GM12872 (cell line): ENCODE data around the gene NRP1.

Experiments
- TF ChIP-seq, protein P1 (sequence below): IDR thresholded peaks from 3 replicates; pipeline ENCODE4 v1.5.1; 2011; ENCODE audit warnings: low read depth, mild to moderate bottlenecking, low read length, moderate library complexity; ENCODE audit not compliant: insufficient read depth

Gene NRP1

GRCh38 chr10:33227489-33227888, 107.0 kb downstream of the NRP1 start:
- TF ChIP-seq, protein P1, sequence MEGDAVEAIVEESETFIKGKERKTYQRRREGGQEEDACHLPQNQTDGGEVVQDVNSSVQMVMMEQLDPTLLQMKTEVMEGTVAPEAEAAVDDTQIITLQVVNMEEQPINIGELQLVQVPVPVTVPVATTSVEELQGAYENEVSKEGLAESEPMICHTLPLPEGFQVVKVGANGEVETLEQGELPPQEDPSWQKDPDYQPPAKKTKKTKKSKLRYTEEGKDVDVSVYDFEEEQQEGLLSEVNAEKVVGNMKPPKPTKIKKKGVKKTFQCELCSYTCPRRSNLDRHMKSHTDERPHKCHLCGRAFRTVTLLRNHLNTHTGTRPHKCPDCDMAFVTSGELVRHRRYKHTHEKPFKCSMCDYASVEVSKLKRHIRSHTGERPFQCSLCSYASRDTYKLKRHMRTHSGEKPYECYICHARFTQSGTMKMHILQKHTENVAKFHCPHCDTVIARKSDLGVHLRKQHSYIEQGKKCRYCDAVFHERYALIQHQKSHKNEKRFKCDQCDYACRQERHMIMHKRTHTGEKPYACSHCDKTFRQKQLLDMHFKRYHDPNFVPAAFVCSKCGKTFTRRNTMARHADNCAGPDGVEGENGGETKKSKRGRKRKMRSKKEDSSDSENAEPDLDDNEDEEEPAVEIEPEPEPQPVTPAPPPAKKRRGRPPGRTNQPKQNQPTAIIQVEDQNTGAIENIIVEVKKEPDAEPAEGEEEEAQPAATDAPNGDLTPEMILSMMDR = no peak

DNA sequence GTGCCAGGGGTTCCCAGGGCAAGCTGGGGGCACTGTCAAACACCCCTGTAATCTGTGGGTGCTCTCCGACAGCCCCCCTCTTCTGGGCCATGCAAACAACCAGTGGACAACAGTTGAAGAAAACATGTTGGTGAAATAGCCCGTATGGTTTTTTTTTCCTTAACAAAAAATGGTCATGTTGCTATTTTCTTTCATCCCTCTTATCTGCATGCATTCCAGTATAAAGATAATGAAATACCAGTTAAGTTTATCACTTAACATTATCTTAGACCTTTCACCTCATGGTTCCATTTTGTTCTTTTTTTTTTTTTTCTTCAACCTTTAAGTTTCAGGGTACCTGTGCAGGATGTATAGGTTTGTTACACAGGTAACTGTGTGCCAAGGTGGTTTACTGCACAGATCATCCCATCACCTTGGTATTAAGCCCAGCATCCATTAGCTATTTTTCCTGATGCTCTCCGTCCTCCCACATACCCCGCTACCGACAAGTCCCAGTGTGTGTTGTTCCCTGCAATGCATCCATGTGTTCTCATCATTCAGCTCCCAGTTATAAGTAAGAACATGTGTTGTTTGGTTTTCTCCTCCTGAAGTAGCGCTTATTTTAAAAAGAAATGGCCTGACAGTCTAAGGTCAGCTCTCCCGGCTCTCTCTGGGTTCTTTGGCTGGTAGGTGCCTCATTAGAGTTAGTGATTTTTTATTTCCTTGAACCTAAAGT, 110.1 kb downstream of the NRP1 start:
- TF ChIP-seq, protein P1 = no peak

DNA sequence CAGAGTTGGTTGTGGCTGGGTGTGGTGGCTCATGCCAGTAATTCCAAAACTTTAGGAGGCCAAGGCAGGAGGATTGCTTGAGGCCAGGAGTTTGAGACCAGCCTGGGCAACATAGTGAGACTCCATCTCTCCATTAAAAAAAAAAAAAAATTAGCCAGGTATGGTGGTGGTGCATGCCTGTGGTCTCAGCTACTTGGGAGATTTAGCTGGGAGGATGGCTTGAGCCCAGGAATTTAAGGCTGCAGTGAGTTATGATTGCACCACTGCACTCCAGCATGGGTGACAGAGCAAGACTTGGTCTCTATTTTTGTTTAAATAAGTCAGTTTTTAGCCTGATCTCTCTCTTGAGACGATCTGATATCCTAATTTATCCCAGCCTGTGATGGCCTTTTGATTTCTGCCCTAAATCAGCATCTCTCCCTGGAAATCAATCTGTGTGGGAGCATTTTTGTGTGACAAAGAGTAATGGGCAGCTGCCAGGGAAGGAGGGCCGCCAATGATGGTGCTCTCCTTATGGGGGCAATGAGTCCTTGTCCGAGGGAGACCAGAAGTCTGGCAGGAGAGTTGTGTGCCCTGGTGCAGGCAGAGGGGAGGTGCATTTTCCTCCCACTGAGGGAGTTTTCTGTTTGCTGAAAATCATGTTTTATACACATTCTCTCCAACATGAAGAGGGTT, 111.0 kb downstream of the NRP1 start:
- TF ChIP-seq, protein P1 = no peak

- TF ChIP-seq, protein P1 = no peak
Measured at GRCh38 chr10:33217854-33218253, 116.6 kb downstream of the NRP1 start.

DNA sequence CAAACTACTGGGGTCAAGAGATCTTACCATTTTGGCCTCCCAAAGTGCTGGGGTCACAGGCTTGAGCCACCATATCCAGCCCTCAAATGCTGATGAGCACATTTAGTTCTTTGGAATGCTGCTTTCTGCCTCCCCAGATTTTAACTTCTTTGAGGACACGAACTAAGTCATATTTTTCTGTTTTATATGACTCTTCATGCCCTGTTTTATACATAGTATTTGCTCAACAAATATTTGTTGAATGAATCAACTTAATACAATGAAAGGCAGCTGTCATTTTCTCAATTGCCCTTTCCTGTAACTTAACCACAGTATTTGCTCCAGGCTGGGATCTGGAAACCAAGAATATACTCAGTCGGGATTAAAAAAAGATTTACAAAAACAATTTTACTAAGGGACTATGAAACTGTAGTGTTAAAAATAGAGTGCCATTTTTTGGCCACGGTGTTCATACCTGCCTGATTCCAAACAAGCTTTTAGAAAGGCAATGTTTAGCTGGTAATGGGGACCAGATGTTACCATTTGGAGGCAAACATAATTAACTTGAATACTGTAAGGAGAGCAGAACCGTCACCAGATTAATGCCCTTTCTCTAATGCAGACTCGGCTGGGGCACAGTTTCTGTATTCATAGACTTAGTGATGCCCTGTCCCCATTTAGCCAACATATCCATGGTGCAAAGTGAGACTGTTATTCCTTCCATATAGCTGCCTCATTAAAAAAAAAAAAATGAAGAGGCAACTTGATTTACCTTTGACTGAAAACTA, 117.6 kb downstream of the NRP1 start:
- TF ChIP-seq, protein P1 = no peak

DNA sequence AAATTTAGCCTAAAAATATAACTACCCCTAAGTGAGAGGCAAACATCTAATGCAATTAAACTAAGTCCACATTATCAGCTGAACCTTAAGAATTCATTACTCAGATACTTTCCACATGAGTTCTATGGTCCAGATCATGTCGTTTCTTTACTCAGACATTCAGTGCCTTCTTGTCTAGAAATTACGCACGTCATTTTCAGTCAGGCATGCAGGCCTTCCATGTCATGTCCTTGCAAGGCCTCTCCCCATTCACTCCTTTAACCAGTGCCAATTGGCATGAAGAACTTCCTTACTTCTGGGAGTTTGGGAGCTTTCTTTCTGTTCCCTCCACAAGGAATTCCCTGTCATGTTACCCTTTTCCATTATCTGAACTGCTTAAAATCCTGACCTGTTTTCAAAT, 118.8 kb downstream of the NRP1 start:
- TF ChIP-seq, protein P1 = no peak

DNA sequence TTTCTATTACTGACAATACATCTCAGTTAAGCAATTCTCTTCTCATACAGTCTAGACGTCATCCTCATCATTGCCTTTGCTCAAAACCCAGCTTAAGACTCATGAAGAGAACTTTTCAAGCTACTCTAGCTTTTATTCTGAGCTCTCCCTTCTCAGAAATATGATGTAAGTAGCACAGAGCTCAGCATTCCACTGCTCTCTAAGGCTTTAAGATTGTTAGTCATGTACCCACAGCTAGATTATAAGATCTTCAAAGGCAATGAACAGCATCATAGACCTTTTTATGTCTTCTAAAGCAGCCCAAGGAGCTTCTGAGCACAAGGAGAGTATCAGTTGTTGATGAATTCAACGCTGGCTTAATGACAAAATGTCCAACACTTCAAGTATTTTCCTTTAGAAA, 119.3 kb downstream of the NRP1 start:
- TF ChIP-seq, protein P1 = no peak
